GM12878 (cell line): ENCODE data around the gene PIGL. TPM values are rescaled to one million over a fixed set of nuclear protein-coding genes. Genes with fewer than 3 reads are reported as not detected.

ENCODE experiments used
- ATAC-seq: fragments of 200-7000 bp; cut with Tn5 transposase; 3 replicates; pipeline ENCODE4 v1.9.1; 2020; ENCODE audit warnings: mild to moderate bottlenecking, moderate library complexity
- BruUV-seq: library from RNA; stranded (reverse); fragments of 400-500 nt; replicated peaks from 2 replicates; lab custom pipeline; 2021; lab: Mats Ljungman, UMichigan
- CTCF ChIA-PET: fragments of 300-600 bp; sonication (Branson Sonifier 250); formaldehyde crosslinking; extraction: SDS; loops from one replicate; lab custom pipeline; 2021; ENCODE audit warnings: inconsistent platforms; lab: Yijun Ruan, JAX
- POLR2A ChIA-PET: fragments of 350-600 bp; formaldehyde crosslinking; extraction: SDS; loops from one replicate; lab custom pipeline; 2021; ENCODE audit warnings: inconsistent platforms; lab: Charles Lee
- RAD21 ChIA-PET: fragments of 300-600 bp; sonication (Branson Sonifier 250); formaldehyde crosslinking; loops from one replicate; lab custom pipeline; 2023; ENCODE audit warnings: antibody characterized with exemption; ENCODE audit not compliant: unreplicated experiment; lab: Charles Lee
- SMC1A ChIA-PET: fragments of 300-600 bp; sonication (Branson Sonifier 250); formaldehyde crosslinking; loops from one replicate; lab custom pipeline; 2023; ENCODE audit not compliant: unreplicated experiment, uncharacterized antibody; lab: Charles Lee
- DNase-seq: peaks from one replicate; pipeline ENCODE4 v3.0.0-alpha.2; 2011; ENCODE audit warnings: low read depth, low spot score
- FAIRE-seq: peaks from 3 replicates; lab custom pipeline; 2011; peaks lifted over from hg19 to GRCh38; lab: Jason Lieb, UNC
- H2AFZ ChIP-seq: 2 replicates; pipeline ENCODE4 v1.6.0; 2011; ENCODE audit warnings: low read depth, low read length, control low read depth; ENCODE audit not compliant: control insufficient read depth
- H3K27ac ChIP-seq: 2 replicates; pipeline ENCODE4 v1.5.1; 2011; ENCODE audit warnings: control low read depth; ENCODE audit not compliant: control insufficient read depth, insufficient read depth
- H3K27me3 ChIP-seq, 2 experiments: replicated peaks in 1 of 2; 2 replicates each; pipeline versions ENCODE4 v1.6.0 to v1.6.1; 2011; ENCODE audit warnings: low read length in 1 of 2; ENCODE audit not compliant: control insufficient read depth in 2 of 2, insufficient read depth in 2 of 2
- H3K36me3 ChIP-seq, 2 experiments: 2 replicates each; pipeline ENCODE4 v1.5.1; 2011; ENCODE audit warnings: low read length in 1 of 2; ENCODE audit not compliant: control insufficient read depth in 2 of 2, insufficient read depth in 2 of 2
- H3K4me1 ChIP-seq: 2 replicates; pipeline ENCODE4 v1.6.1; 2011; ENCODE audit warnings: mild to moderate bottlenecking, low read length, moderate library complexity, mixed read lengths; ENCODE audit not compliant: control insufficient read depth, insufficient read depth
- H3K4me2 ChIP-seq: 2 replicates; pipeline ENCODE4 v1.6.0; 2011; ENCODE audit warnings: control low read depth; ENCODE audit not compliant: control insufficient read depth, insufficient read depth
- H3K4me3 ChIP-seq: fragments of 200-600 bp; sonication (generic); 2 replicates; pipeline ENCODE4 v1.5.1; 2016
- H3K79me2 ChIP-seq: 2 replicates; pipeline ENCODE4 v1.6.0; 2011; ENCODE audit warnings: low read length; ENCODE audit not compliant: control insufficient read depth, insufficient read depth
- H3K9ac ChIP-seq: 2 replicates; pipeline ENCODE4 v1.8.0; 2011; ENCODE audit warnings: low read length, control low read depth, mixed read lengths; ENCODE audit not compliant: control insufficient read depth, insufficient read depth
- H3K9me3 ChIP-seq: replicated peaks from 3 replicates; pipeline ENCODE4 v1.5.1; 2011; ENCODE audit warnings: mild to moderate bottlenecking, low read length; ENCODE audit not compliant: control insufficient read depth, insufficient read depth
- H4K20me1 ChIP-seq: 2 replicates; pipeline ENCODE4 v1.6.0; 2011; ENCODE audit not compliant: control insufficient read depth, insufficient read depth
- MYC ChIP-seq: IDR thresholded peaks from 2 replicates; pipeline ENCODE4 v1.6.1; 2011; ENCODE audit warnings: mild to moderate bottlenecking, low read length, moderate library complexity, inconsistent platforms; ENCODE audit not compliant: insufficient read depth, insufficient replicate concordance, insufficient read length, severe bottlenecking
- NFIC ChIP-seq: IDR thresholded peaks from 2 replicates; pipeline ENCODE4 v1.6.1; 2012; ENCODE audit warnings: low read depth, mild to moderate bottlenecking, inconsistent platforms, low read length, moderate library complexity
- NR2C2 ChIP-seq: IDR thresholded peaks from 2 replicates; pipeline ENCODE4 v1.6.1; 2011; ENCODE audit warnings: borderline replicate concordance, low read depth; ENCODE audit not compliant: control insufficient read depth, insufficient read length
- ZNF592 ChIP-seq: fragments of 450-650 bp; IDR thresholded peaks from 2 replicates; pipeline ENCODE4 v1.6.1; 2017; ENCODE audit warnings: mild to moderate bottlenecking, moderate library complexity
- whole genome bisulfite sequencing: methylation state at CpG from one replicate; pipeline ENCODE4 v1.1.6; 2016; ENCODE audit warnings: low lambda C conversion rate; ENCODE audit not compliant: insufficient replicate concordance, insufficient coverage; ENCODE audit errors: missing lambda C conversion rate; 5-methylcytosine and 5-hydroxymethylcytosine counted together
- in situ Hi-C: fragments of 300-500 bp; cut with MboI; formaldehyde crosslinking; loops from 9 replicates; pipeline ENCODE4 v1.14.3; 2018; ENCODE audit warnings: mixed read lengths
- intact Hi-C: fragments of 100-400 bp; cut with micrococcal nuclease; formaldehyde crosslinking; loops from one replicate; pipeline ENCODE4 v1.14.2; 2022; ENCODE audit not compliant: unreplicated experiment
- polyA plus RNA-seq, 11 experiments: library from polyadenylated mRNA; depleted of rRNA in 4 of 11; unstranded in 6 of 11; stranded (reverse) in 5 of 11; fragments of >200 nt; fragmentation: Nextera tagmentation in 4 of 11; fragmentation: Illumina TruSeq in 1 of 11; extraction: Ambion mirVana in 4 of 11; extraction: Trizol in 1 of 11; gene quantifications; 1 replicate in 1 of 11; 2 replicates in 10 of 11; pipeline versions ENCODE4 v1.2.1 to v1.2.3, GENCODE V29; 2011 to 2016; ENCODE audit warnings: inconsistent platforms in 2 of 11, missing spikeins in 2 of 11, low read depth in 1 of 11
- total RNA-seq, 4 experiments: library from RNA; depleted of rRNA in 3 of 4; stranded (reverse); fragments of >200 nt in 3 of 4; fragmentation: Illumina TruSeq in 1 of 4; extraction: Trizol in 1 of 4; gene quantifications; 2 replicates each; pipeline versions ENCODE4 v1.2.1 to v1.2.3, GENCODE V29; 2013 to 2021

Gene PIGL
- total and polyA plus RNA-seq, 10 of the 15 experiments (the other 5 are each of a cell fraction or from before 2014, with no cell fraction given), result 25.9 to 52.5 (median 30.2) TPM

GRCh38 chr17:16319969-16320368, 103.0 kb downstream of the PIGL start:
- ChIA-PET CTCF (interaction anchor here (1.1 kb wide), 1 partner anchor 15 kb away, joined by 4 read pairs; no protein-coding TSS in a partner anchor), POLR2A (interaction anchor here (1.2 kb wide), 1 partner anchor 11 kb away, joined by 4 read pairs; no protein-coding TSS in a partner anchor), SMC1A (interaction anchor here (1.3 kb wide), 1 partner anchor 11 kb away, joined by 4 read pairs; no protein-coding TSS in a partner anchor), RAD21 (no interaction called here)
- ATAC-seq (no peak), FAIRE-seq (no peak), DNase-seq (no peak)
- H4K20me1 ChIP-seq, result no peaks in the 10 kb centered on the region
- 82% methylated on average over 2 of the region's 3 CpGs for WGBS
- H3K4me3 ChIP-seq, result no peak overlapping the region
- H3K4me2 ChIP-seq, result no peak overlapping the region
- H3K36me3 ChIP-seq, result no peaks in the 10 kb centered on the region
- BruUV-seq, result no TSS peak
- no peaks in the 10 kb centered on the region for H3K9me3 ChIP-seq
- no peak overlapping the region for H2AFZ ChIP-seq
- H3K79me2 ChIP-seq, result no peaks in the 10 kb centered on the region
- H3K4me1 ChIP-seq, result no peaks in the 10 kb centered on the region
- H3K27ac ChIP-seq, result no peak overlapping the region
- H3K27me3 ChIP-seq, result no peaks in the 10 kb centered on the region
- intact Hi-C loops (no loop called here), in situ Hi-C loops (loop anchor here (10.0 kb wide), 1 partner anchor 55 kb away; no protein-coding TSS in a partner anchor)
- no peak overlapping the region for H3K9ac ChIP-seq
- TF ChIP-seq MYC, result no peak
- TF ChIP-seq NFIC, result no peak
- TF ChIP-seq ZNF592, result no peak
- TF ChIP-seq NR2C2, result no peak
